ENCODE measurements around the gene CDC42EP5. TPM values are rescaled to one million over a fixed set of nuclear protein-coding genes. Genes with fewer than 3 reads are reported as not detected.
A peak's percentile ranks its signal among the peaks of the same experiment; 100 is the strongest.

The CDC42EP5 gene
- total and polyA plus RNA-seq, 4 donors, result 15.8 to 25.7 (median 21.3) TPM

DNA sequence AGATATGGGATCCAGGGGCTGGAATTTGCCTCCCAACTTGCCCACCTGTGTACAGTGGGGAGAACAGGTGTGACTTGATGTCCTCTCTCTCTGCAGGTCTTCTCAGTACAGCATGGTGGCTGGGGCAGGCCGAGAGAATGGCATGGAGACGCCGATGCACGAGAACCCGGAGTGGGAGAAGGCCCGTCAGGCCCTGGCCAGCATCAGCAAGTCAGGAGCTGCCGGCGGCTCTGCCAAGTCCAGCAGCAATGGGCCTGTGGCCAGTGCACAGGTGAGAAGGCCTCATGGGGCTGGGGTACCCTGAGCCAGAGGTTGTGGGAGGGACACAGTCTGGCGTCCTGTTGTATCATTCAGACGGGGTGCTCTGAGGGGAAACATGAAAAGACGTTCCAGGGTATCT, 21.1 kb downstream of the CDC42EP5 start:
- no peaks in the 10 kb centered on the region for H3K9me3 ChIP-seq (ENCODE audit: control insufficient read depth in 4 of 4, insufficient read depth in 3 of 4, low read length in 3 of 4)
- H3K4me3 ChIP-seq, result no peak overlapping the region
- no peaks in the 10 kb centered on the region for H3K27me3 ChIP-seq (ENCODE audit: control insufficient read depth in 3 of 3, insufficient read depth in 3 of 3, low read length in 2 of 3)
- peaks cover 10 to 27% (median 12%) of the 10 kb centered on the region in 5 donors for H3K4me1 ChIP-seq (ENCODE audit: control insufficient read depth in 5 of 5, insufficient read depth in 5 of 5, low read length in 5 of 5)
- H3K9ac ChIP-seq (ENCODE audit: insufficient read depth in 1 of 2, low read length in 2 of 2), result no peak overlapping the region
- DNase-seq, result no peak
- no peak for ATAC-seq (ENCODE audit: insufficient read depth, low FRiP score)
- WGBS, 2 donors, result 88 to 92% methylated on average over 11 of the region's 11 CpGs
- H3K27ac ChIP-seq (ENCODE audit: low read depth in 1 of 2, low read length in 1 of 2), result peak overlapping the region in 1 of 2 donors; percentile 15
- H3K36me3 ChIP-seq (ENCODE audit: control insufficient read depth in 4 of 4, insufficient read depth in 4 of 4, low read length in 4 of 4), result peaks cover 18 to 71% (median 47%) of the 10 kb centered on the region in 4 donors
- TF ChIP-seq, protein P1, sequence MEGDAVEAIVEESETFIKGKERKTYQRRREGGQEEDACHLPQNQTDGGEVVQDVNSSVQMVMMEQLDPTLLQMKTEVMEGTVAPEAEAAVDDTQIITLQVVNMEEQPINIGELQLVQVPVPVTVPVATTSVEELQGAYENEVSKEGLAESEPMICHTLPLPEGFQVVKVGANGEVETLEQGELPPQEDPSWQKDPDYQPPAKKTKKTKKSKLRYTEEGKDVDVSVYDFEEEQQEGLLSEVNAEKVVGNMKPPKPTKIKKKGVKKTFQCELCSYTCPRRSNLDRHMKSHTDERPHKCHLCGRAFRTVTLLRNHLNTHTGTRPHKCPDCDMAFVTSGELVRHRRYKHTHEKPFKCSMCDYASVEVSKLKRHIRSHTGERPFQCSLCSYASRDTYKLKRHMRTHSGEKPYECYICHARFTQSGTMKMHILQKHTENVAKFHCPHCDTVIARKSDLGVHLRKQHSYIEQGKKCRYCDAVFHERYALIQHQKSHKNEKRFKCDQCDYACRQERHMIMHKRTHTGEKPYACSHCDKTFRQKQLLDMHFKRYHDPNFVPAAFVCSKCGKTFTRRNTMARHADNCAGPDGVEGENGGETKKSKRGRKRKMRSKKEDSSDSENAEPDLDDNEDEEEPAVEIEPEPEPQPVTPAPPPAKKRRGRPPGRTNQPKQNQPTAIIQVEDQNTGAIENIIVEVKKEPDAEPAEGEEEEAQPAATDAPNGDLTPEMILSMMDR (IDR thresholded peaks at IDR 0.05; ENCODE audit: control extremely low read depth, extremely low read depth), result no peak

DNA sequence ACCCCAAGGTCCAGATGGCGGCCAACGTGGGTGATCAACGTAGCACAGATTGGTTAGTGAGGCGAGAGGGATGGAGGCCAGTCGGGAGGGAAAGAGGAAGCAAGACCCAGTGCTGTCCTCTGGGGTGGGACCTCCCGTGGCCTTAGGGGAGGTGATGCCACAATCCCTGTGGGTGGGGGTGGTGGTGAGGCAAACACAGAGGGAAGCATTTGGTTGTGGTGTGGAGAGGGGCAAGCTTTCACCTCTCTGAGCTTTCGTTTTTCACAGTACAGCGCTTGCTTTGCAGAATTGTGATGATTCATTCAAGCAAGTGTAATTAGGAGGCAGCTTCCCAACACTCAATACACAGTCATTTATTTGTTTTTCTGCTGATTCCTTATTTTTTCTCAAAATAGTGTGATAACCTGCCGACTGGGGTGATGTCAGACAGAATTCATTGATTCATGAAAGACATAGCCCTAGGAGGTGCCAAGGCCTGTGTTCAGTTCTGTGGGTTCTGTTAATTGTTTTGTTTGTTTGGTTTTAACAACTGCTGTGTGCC, 21.7 kb downstream of the CDC42EP5 start:
- Histone ChIP-seq H3K9me3 (ENCODE audit: control insufficient read depth in 4 of 4, insufficient read depth in 3 of 4, low read length in 3 of 4) (no peaks in the 10 kb centered on the region), H3K36me3 (ENCODE audit: control insufficient read depth in 4 of 4, insufficient read depth in 4 of 4, low read length in 4 of 4) (peaks cover 13 to 65% (median 44%) of the 10 kb centered on the region in 4 donors), H3K4me3 (no peak overlapping the region), H3K27ac (ENCODE audit: low read depth in 1 of 2, low read length in 1 of 2) (peak overlapping the region in 1 of 2 donors; percentile 17), H3K27me3 (ENCODE audit: control insufficient read depth in 3 of 3, insufficient read depth in 3 of 3, low read length in 2 of 3) (no peaks in the 10 kb centered on the region), H3K4me1 (ENCODE audit: control insufficient read depth in 5 of 5, insufficient read depth in 5 of 5, low read length in 5 of 5) (peaks cover 10 to 28% (median 15%) of the 10 kb centered on the region in 5 donors), H3K9ac (ENCODE audit: insufficient read depth in 1 of 2, low read length in 2 of 2) (peak overlapping the region in 1 of 2 donors; percentile 46)
- DNase-seq (no peak), ATAC-seq (ENCODE audit: insufficient read depth, low FRiP score) (no peak)
- WGBS, 2 donors, result 59 to 64% methylated on average over 9 of the region's 9 CpGs
- TF ChIP-seq, protein P1 (IDR thresholded peaks at IDR 0.05; ENCODE audit: control extremely low read depth, extremely low read depth), result no peak

DNA sequence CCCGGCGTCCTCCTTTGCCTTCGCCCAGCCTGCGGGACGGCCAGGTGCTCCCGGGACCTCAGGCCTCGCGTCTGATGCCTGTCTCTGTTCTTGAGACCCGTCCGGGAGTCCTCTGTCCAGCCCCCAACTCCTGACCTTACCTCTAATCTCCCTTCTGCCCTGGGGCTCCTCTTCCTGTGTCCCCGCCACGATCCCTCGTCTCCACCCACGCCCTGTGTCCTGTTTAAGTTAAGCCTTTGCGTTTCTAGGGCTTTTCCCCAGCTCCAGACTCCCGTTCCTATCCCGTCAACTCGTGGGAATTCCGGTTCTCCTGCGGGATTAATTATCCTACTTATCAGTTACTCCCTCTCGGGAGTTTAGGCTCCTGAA, 23.4 kb downstream of the CDC42EP5 start:
- Histone ChIP-seq H3K9me3 (ENCODE audit: control insufficient read depth in 4 of 4, insufficient read depth in 3 of 4, low read length in 3 of 4) (no peaks in the 10 kb centered on the region), H3K27me3 (ENCODE audit: control insufficient read depth in 3 of 3, insufficient read depth in 3 of 3, low read length in 2 of 3) (no peaks in the 10 kb centered on the region), H3K9ac (ENCODE audit: insufficient read depth in 1 of 2, low read length in 2 of 2) (peak overlapping the region; percentile 85 to 94), H3K27ac (ENCODE audit: low read depth in 1 of 2, low read length in 1 of 2) (peak overlapping the region; percentile 97 to 98), H3K36me3 (ENCODE audit: control insufficient read depth in 4 of 4, insufficient read depth in 4 of 4, low read length in 4 of 4) (peaks cover 4 to 50% (median 36%) of the 10 kb centered on the region in 4 donors), H3K4me1 (ENCODE audit: control insufficient read depth in 5 of 5, insufficient read depth in 5 of 5, low read length in 5 of 5) (peaks cover 10 to 28% (median 15%) of the 10 kb centered on the region in 5 donors), H3K4me3 (peak overlapping the region; percentile 96)
- ATAC-seq (ENCODE audit: insufficient read depth, low FRiP score) (no peak), DNase-seq (no peak)
- WGBS, 2 donors, result 1% methylated on average over 20 to 21 of the region's 21 CpGs
- TF ChIP-seq, protein P1 (IDR thresholded peaks at IDR 0.05; ENCODE audit: control extremely low read depth, extremely low read depth), result no peak
